Breast epithelium (tissue), 3 donors: ENCODE measurements around the gene ZCCHC9.

Experiments
- CTCF ChIP-seq, 3 donors: fragments of 450-650 bp; IDR thresholded peaks; one replicate each; pipeline ENCODE4 v1.5.1; 2016 to 2017; ENCODE audit warnings: antibody characterized with exemption in 3 of 3, mild to moderate bottlenecking in 3 of 3, moderate library complexity in 3 of 3
- POLR2A ChIP-seq: fragments of 450-650 bp; IDR thresholded peaks from one replicate; pipeline ENCODE4 v1.6.1; 2016; ENCODE audit warnings: antibody characterized with exemption, mild to moderate bottlenecking, moderate library complexity
- POLR2AphosphoS5 ChIP-seq, 3 donors: sonication (generic); formaldehyde crosslinking; IDR thresholded peaks; one replicate each; pipeline ENCODE4 v1.6.1; 2017; ENCODE audit warnings: antibody characterized with exemption in 3 of 3

DNA sequence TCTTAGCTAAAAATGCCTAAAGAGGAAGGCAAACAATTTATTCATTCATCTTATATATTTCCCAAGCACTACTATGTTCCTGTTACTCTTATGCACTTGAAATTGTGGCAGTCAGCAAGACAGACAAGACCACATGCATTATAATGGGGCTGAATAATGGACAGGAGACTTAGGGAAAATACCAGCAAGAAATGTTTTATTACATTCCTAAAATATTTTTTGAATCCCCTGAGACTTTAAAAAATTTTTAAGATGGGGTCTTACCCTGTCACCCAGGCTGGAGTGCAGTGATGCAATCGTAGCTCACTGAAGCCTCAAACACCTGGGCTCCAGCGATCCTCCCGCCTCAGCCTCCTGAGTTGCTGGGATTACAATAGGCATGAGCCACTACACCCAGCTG is 13.2 kb downstream of the ZCCHC9 start:
- TF ChIP-seq POLR2AphosphoS5 (IDR thresholded peaks at IDR 0.05) (no peak), CTCF (IDR thresholded peaks at IDR 0.05) (no peak), POLR2A (no peak)
